NK-92 treated with Interleukin-12 subunit alpha and Interleukin-12 subunit beta, amount 100 ng/mL, for 24 hours (cell line): ENCODE data around the gene MCM5.
"Not testable (repeated sequence)": the region's sequence is repeated elsewhere in the genome, so short reads cannot be mapped to it uniquely, and the experiment has no call there.

Source experiments
- DNase-seq: peaks from one replicate; lab custom pipeline; 2025; lab: John Stamatoyannopoulos, UW

The MCM5 gene

DNA sequence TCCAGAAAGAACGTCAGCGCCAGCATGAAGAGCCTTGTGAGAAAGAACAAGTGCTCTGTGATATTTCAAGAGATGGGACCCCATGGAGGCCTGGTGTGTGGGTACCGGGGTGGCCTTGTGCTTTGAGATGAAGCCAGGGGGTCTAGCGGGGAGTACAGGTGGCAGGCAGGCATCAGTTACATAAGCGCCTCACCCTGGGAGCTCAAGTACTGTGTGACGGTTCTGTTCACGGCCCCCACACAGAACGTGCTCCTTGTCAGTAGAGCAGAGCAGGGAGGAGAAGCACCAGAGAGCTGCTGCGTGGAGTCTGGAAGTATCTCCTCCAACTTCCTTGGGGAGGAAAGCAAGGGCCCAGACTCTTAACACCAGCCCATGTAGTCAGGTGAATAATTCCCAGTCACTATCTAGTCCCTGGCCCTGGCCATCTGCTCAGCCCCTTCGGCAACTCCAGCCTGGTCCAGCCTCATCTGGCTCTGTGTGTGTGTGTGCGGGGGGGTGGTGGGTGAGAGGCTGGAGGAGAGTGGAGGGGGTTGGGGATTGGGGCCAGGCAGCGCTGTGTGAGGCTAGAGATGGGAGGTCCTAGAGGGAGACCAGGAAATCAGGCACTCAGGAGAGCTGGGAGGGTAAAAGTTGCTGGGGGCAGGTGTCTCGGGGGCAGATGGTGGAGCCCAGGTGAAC is 32.4 kb downstream of the MCM5 start:
- DNase-seq: no peak

DNA sequence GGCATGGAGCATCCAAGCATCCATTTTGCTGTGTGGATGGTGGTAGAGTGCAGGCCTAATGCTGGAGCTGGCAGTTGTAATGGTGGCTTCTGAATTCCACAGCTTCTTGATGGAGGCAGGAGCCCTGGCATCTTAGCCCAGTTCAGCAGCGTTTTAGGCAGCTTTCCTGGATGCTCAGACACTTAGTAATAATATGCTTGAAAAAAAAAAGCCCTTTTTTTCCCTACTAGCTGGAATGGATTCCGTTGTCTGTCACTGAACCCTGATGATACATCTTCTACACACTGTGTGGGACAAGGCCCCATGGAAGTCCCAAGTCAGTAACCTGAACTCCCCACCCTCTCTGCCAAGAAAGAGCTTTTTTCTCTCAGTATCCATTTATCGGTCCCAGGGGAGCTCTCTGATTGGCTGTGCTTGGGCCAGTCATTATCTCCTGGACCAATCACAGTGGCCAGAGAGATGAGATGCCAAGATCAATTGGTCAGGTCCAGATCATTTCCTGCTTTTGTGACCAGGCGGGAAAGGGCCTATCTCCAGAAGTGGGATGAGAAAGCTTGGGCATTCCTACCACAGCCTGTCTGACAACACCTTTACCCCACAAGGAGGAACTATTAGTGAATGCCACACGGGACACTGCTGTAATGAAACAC is 34.2 kb downstream of the MCM5 start:
- no peak for DNase-seq

GRCh38 chr22:35435201-35435740 is 35.3 kb downstream of the MCM5 start:
- no peak for DNase-seq

- no peak for DNase-seq
These were observed 36.5 kb downstream of the MCM5 start for GRCh38 chr22:35436421-35436820.

- no peak for DNase-seq
These were observed 37.1 kb downstream of the MCM5 start for GRCh38 chr22:35437049-35437448.

GRCh38 chr22:35438673-35439364 is 38.9 kb downstream of the MCM5 start:
- not testable (repeated sequence) for DNase-seq

DNA sequence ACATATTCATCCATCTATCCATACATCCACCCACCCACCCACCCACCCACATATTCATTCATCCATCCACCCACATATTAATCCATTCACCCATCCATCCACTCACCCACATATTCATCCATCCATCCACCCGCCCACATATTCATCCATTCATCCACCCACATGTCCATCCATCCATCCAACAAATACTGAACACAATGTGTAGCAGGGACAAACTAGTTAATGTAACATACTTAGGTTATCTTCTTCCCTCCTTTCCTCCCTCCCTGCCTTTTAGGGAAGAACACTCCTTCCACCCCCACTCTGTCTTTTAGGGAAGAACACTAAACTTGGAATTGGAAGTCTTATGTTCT is 39.4 kb downstream of the MCM5 start:
- DNase-seq: no peak

GRCh38 chr22:35440129-35440528 is 40.2 kb downstream of the MCM5 start:
- no peak for DNase-seq

DNA sequence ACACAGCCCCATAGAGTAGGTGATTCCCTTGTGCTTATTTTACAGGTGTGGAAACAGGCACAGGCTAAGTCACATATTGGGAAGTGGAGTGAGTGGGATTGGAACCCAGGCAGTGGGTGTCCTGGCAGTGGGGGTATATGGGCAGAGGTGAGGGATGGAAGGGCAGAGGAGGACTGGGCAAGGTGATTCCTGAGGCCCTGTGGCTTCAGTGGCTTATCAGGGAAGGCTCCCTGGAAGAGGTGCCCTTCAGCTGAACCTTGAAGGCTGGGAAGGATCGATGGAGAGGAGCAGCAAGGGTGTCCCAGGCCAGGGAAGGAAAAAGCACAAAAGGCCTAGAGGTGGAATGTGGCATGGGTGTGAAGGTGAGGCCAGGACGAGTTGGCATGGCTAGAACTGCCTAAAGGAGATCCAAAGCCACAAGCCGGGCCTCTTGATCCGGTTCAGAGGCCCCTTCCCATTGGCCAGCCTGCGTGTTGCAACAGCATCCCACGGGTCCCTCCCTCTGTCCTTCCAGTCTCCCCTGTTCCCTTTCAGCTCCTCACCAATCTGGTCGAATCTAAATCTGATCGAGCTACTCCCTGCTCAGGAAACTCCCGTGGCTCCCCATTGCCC is 41.7 kb downstream of the MCM5 start:
- no peak for DNase-seq

DNA sequence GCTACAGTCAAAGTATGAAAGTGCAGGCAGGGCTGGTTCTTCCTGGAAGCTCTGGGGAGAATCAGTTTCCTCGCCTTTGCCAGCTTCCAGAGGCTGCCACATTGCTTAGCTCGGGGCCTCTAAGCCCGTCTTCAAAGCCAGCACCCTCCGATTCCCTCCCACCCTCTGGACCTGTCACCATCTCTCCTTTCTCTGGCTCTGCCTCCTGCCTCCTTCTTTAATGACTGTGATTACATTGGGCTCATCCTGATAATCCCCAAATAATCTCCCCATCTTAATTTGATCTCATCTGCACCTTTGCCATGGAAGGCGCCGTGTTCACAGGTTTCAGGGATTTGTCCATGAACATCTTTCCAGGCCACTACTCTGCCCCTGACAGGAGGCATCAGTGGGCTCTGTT is 42.5 kb downstream of the MCM5 start:
- no peak for DNase-seq

DNA sequence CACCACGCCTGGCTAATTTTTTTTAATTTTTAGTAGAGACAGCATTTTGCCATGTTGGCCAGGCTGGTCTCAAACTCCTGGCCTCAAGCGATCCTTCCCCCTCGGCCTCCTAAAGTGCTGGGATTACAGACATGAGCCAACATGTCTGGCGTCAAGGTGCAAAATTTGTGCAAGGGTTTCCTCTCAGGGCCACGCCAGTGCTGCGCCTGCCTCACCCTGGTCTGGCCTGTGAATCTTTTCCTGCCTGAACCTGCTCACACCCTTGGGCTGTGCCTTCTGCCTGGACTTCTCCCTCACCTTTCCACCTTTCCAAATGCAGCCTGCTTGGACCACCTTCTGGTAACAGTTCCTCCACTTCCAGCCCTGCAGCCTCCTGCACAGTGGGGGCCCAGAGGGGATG is 43.4 kb downstream of the MCM5 start:
- no peak for DNase-seq

- DNase-seq: no peak
These were observed 44.1 kb downstream of the MCM5 start for GRCh38 chr22:35443790-35444684.

DNA sequence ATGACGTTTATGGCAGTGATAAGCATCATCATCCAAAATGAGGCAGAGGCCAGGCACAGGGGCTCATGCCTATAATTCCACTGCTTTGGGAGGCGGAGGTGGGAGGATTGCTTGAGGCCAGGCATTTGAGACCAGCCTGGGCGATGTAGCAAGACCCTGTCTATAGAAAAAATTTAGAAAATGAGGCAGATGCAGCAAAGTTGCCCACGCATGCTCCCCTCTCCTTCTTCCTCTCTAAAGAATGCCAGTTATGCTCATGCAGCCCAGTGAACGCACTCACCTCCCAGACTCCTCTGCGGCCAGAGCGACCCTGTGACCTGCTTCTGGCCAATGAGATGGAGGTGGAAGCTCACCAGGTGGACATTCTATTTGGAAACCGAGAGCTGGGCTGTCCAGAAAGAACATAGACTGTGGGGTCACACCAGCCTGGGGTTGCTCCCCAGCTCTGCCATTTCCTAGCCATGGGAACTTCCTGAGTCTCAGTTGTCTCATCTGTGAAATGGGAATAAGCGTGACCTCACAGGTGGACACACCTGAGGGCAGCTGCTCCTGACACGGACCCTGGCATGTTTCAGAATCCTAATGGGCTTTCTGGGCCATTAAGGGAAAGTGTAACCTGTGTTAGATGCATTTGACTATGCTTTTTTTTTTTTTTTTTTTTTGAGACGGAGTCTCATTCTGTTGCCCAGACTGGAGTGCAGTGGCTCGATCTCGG is 44.9 kb downstream of the MCM5 start:
- DNase-seq: no peak

GRCh38 chr22:35445933-35446332 is 46.0 kb downstream of the MCM5 start:
- no peak for DNase-seq

DNA sequence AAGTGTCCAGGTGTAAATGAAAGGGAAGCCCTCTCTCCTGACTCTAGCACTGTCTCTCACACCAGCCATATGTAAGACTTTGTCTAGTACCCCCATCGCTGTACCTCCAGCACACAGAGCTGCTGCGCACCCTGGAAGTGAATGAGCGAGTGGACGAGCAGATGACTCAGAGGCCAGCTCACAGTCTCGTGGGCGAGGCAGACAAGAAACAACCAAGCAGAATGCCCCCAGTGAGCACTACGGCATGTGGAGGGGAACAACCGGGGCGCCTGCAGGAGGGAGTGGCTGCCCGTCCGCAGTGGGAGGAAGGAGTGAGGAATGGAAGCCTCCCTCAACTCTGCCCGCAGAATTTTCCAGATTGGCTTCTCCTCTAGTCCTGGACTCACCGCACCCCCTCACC is 46.4 kb downstream of the MCM5 start:
- DNase-seq: no peak

GRCh38 chr22:35448523-35448922 is 48.6 kb downstream of the MCM5 start:
- no peak for DNase-seq

GRCh38 chr22:35449829-35450689 is 50.1 kb downstream of the MCM5 start:
- DNase-seq: no peak

- no peak for DNase-seq
These were observed 51.1 kb downstream of the MCM5 start for GRCh38 chr22:35450824-35451569.

- no peak for DNase-seq
These were observed 51.7 kb downstream of the MCM5 start for GRCh38 chr22:35451592-35451991.
